GM12878 (cell line): ENCODE measurements around the gene HK1. TPM values are rescaled to one million over a fixed set of nuclear protein-coding genes. Genes with fewer than 3 reads are reported as not detected.

Source experiments
- ATAC-seq: fragments of 200-7000 bp; cut with Tn5 transposase; 3 replicates; pipeline ENCODE4 v1.9.1; 2020; ENCODE audit warnings: mild to moderate bottlenecking, moderate library complexity
- BruUV-seq: library from RNA; stranded (reverse); fragments of 400-500 nt; replicated peaks from 2 replicates; lab custom pipeline; 2021; lab: Mats Ljungman, UMichigan
- CTCF ChIA-PET: fragments of 300-600 bp; sonication (Branson Sonifier 250); formaldehyde crosslinking; extraction: SDS; loops from one replicate; lab custom pipeline; 2021; ENCODE audit warnings: inconsistent platforms; lab: Yijun Ruan, JAX
- POLR2A ChIA-PET: fragments of 350-600 bp; formaldehyde crosslinking; extraction: SDS; loops from one replicate; lab custom pipeline; 2021; ENCODE audit warnings: inconsistent platforms; lab: Charles Lee
- RAD21 ChIA-PET: fragments of 300-600 bp; sonication (Branson Sonifier 250); formaldehyde crosslinking; loops from one replicate; lab custom pipeline; 2023; ENCODE audit warnings: antibody characterized with exemption; ENCODE audit not compliant: unreplicated experiment; lab: Charles Lee
- SMC1A ChIA-PET: fragments of 300-600 bp; sonication (Branson Sonifier 250); formaldehyde crosslinking; loops from one replicate; lab custom pipeline; 2023; ENCODE audit not compliant: unreplicated experiment, uncharacterized antibody; lab: Charles Lee
- DNase-seq: peaks from one replicate; pipeline ENCODE4 v3.0.0-alpha.2; 2011; ENCODE audit warnings: low read depth, low spot score
- FAIRE-seq: peaks from 3 replicates; lab custom pipeline; 2011; peaks lifted over from hg19 to GRCh38; lab: Jason Lieb, UNC
- H2AFZ ChIP-seq: 2 replicates; pipeline ENCODE4 v1.6.0; 2011; ENCODE audit warnings: low read depth, low read length, control low read depth; ENCODE audit not compliant: control insufficient read depth
- H3K27ac ChIP-seq: 2 replicates; pipeline ENCODE4 v1.5.1; 2011; ENCODE audit warnings: control low read depth; ENCODE audit not compliant: control insufficient read depth, insufficient read depth
- H3K27me3 ChIP-seq, 2 experiments: replicated peaks in 1 of 2; 2 replicates each; pipeline versions ENCODE4 v1.6.0 to v1.6.1; 2011; ENCODE audit warnings: low read length in 1 of 2; ENCODE audit not compliant: control insufficient read depth in 2 of 2, insufficient read depth in 2 of 2
- H3K36me3 ChIP-seq, 2 experiments: 2 replicates each; pipeline ENCODE4 v1.5.1; 2011; ENCODE audit warnings: low read length in 1 of 2; ENCODE audit not compliant: control insufficient read depth in 2 of 2, insufficient read depth in 2 of 2
- H3K4me1 ChIP-seq: 2 replicates; pipeline ENCODE4 v1.6.1; 2011; ENCODE audit warnings: mild to moderate bottlenecking, low read length, moderate library complexity, mixed read lengths; ENCODE audit not compliant: control insufficient read depth, insufficient read depth
- H3K4me2 ChIP-seq: 2 replicates; pipeline ENCODE4 v1.6.0; 2011; ENCODE audit warnings: control low read depth; ENCODE audit not compliant: control insufficient read depth, insufficient read depth
- H3K4me3 ChIP-seq: fragments of 200-600 bp; sonication (generic); 2 replicates; pipeline ENCODE4 v1.5.1; 2016
- H3K79me2 ChIP-seq: 2 replicates; pipeline ENCODE4 v1.6.0; 2011; ENCODE audit warnings: low read length; ENCODE audit not compliant: control insufficient read depth, insufficient read depth
- H3K9ac ChIP-seq: 2 replicates; pipeline ENCODE4 v1.8.0; 2011; ENCODE audit warnings: low read length, control low read depth, mixed read lengths; ENCODE audit not compliant: control insufficient read depth, insufficient read depth
- H3K9me3 ChIP-seq: replicated peaks from 3 replicates; pipeline ENCODE4 v1.5.1; 2011; ENCODE audit warnings: mild to moderate bottlenecking, low read length; ENCODE audit not compliant: control insufficient read depth, insufficient read depth
- H4K20me1 ChIP-seq: 2 replicates; pipeline ENCODE4 v1.6.0; 2011; ENCODE audit not compliant: control insufficient read depth, insufficient read depth
- HDGF ChIP-seq: fragments of 450-650 bp; IDR thresholded peaks from 2 replicates; pipeline ENCODE4 v1.6.1; 2016; ENCODE audit warnings: antibody characterized with exemption
- JUNB ChIP-seq: IDR thresholded peaks from 2 replicates; pipeline ENCODE4 v1.6.1; 2016; ENCODE audit warnings: antibody characterized with exemption, mild to moderate bottlenecking
- ZBTB40 ChIP-seq: fragments of 450-650 bp; IDR thresholded peaks from 2 replicates; pipeline ENCODE4 v1.6.1; 2016; ENCODE audit warnings: mild to moderate bottlenecking, moderate library complexity, borderline replicate concordance
- WGBS: methylation state at CpG from one replicate; pipeline ENCODE4 v1.1.6; 2016; ENCODE audit warnings: low lambda C conversion rate; ENCODE audit not compliant: insufficient replicate concordance, insufficient coverage; ENCODE audit errors: missing lambda C conversion rate; 5-methylcytosine and 5-hydroxymethylcytosine counted together
- in situ Hi-C: fragments of 300-500 bp; cut with MboI; formaldehyde crosslinking; loops from 9 replicates; pipeline ENCODE4 v1.14.3; 2018; ENCODE audit warnings: mixed read lengths
- intact Hi-C: fragments of 100-400 bp; cut with micrococcal nuclease; formaldehyde crosslinking; loops from one replicate; pipeline ENCODE4 v1.14.2; 2022; ENCODE audit not compliant: unreplicated experiment
- polyA plus RNA-seq, 11 experiments: library from polyadenylated mRNA; depleted of rRNA in 4 of 11; unstranded in 6 of 11; stranded (reverse) in 5 of 11; fragments of >200 nt; fragmentation: Nextera tagmentation in 4 of 11; fragmentation: Illumina TruSeq in 1 of 11; extraction: Ambion mirVana in 4 of 11; extraction: Trizol in 1 of 11; gene quantifications; 1 replicate in 1 of 11; 2 replicates in 10 of 11; pipeline versions ENCODE4 v1.2.1 to v1.2.3, GENCODE V29; 2011 to 2016; ENCODE audit warnings: inconsistent platforms in 2 of 11, missing spikeins in 2 of 11, low read depth in 1 of 11
- total RNA-seq, 4 experiments: library from RNA; depleted of rRNA in 3 of 4; stranded (reverse); fragments of >200 nt in 3 of 4; fragmentation: Illumina TruSeq in 1 of 4; extraction: Trizol in 1 of 4; gene quantifications; 2 replicates each; pipeline versions ENCODE4 v1.2.1 to v1.2.3, GENCODE V29; 2013 to 2021

HK1 gene
- total and polyA plus RNA-seq, 10 of the 15 experiments (the other 5 are each of a cell fraction or from before 2014, with no cell fraction given) = 3.4 to 77.3 (median 46.6) TPM

- in situ Hi-C loops = loop anchor here (10.0 kb wide), 1 partner anchor 382 kb away; the partner anchor contains the start of gene FAM241B
- BruUV-seq = no TSS peak
- SMC1A ChIA-PET = interaction anchor here (0.6 kb wide), 1 partner anchor 260 kb away, joined by 3 read pairs; no protein-coding TSS in a partner anchor
- FAIRE-seq (no peak), ATAC-seq (no peak), DNase-seq (no peak)
- Histone ChIP-seq H3K27ac (no peak overlapping the region), H3K27me3 (no peaks in the 10 kb centered on the region), H4K20me1 (no peaks in the 10 kb centered on the region), H3K36me3 (no peaks in the 10 kb centered on the region), H3K9ac (no peak overlapping the region), H2AFZ (no peak overlapping the region), H3K4me3 (no peak overlapping the region), H3K4me1 (no peaks in the 10 kb centered on the region), H3K79me2 (no peaks in the 10 kb centered on the region), H3K4me2 (no peak overlapping the region), H3K9me3 (no peaks in the 10 kb centered on the region; the same call in 2 of the 3 replicates)
- WGBS = 19% methylated on average over 3 of the region's 3 CpGs
- intact Hi-C loops = no loop called here
- CTCF ChIA-PET = interaction anchor here (0.9 kb wide), 2 partner anchors 14 to 375 kb away, joined by 3 to 4 read pairs; no protein-coding TSS in a partner anchor
- RAD21 ChIA-PET = interaction anchor here (1.0 kb wide), 1 partner anchor 13 kb away, joined by 3 read pairs; no protein-coding TSS in a partner anchor
- POLR2A ChIA-PET = no interaction called here
- no peak for TF ChIP-seq JUNB
- TF ChIP-seq ZBTB40 = no peak
- TF ChIP-seq HDGF = no peak
- TF ChIP-seq, all 136 proteins: peak for 0
Measured at GRCh38 chr10:69253171-69253570, 25.1 kb upstream of the HK1 start.
